Measurements from ENCODE around the gene RIIAD1.

- no peak for TF ChIP-seq EZH2 (IDR thresholded peaks at IDR 0.05; ENCODE audit: low read length)
- TF ChIP-seq CTCF (optimal IDR thresholded peaks at IDR 0.05 in 1 of 3, IDR thresholded peaks at IDR 0.05 in 1 of 3, conservative IDR thresholded peaks at IDR 0.05 in 1 of 3; ENCODE audit: extremely low read depth in 1 of 3, insufficient read depth in 2 of 3, low read length in 3 of 3), result no peak
Observed at GRCh38 chr1:151737026-151737425, 15.7 kb downstream of the RIIAD1 start.

Data from keratinocyte (primary cell).